ENCODE measurements around the gene TRIB2.
A peak's percentile ranks its signal among the peaks of the same experiment; 100 is the strongest.

The TRIB2 gene

GRCh38 chr2:12702168-12703121, 14.3 kb upstream of the TRIB2 start:
- peaks cover 3% of the 10 kb centered on the region for H3K4me1 ChIP-seq (ENCODE audit: control insufficient read depth, insufficient read depth, low read length)
- H3K27me3 ChIP-seq (ENCODE audit: control insufficient read depth, insufficient read depth, low read length), result no peaks in the 10 kb centered on the region
- H3K9me3 ChIP-seq (ENCODE audit: control insufficient read depth, insufficient read depth, low read length), result no peaks in the 10 kb centered on the region
- no peak overlapping the region for H3K9ac ChIP-seq (ENCODE audit: low read depth, low read length)
- H3K36me3 ChIP-seq (ENCODE audit: control insufficient read depth, insufficient read depth, low read length), result no peaks in the 10 kb centered on the region
- H3K4me3 ChIP-seq (ENCODE audit: low read depth, low read length), result no peak overlapping the region

- Histone ChIP-seq H3K27me3 (ENCODE audit: control insufficient read depth, insufficient read depth, low read length) (no peaks in the 10 kb centered on the region), H3K9me3 (ENCODE audit: control insufficient read depth, insufficient read depth, low read length) (no peaks in the 10 kb centered on the region), H3K4me1 (ENCODE audit: control insufficient read depth, insufficient read depth, low read length) (peaks cover 3% of the 10 kb centered on the region), H3K9ac (ENCODE audit: low read depth, low read length) (no peak overlapping the region), H3K4me3 (ENCODE audit: low read depth, low read length) (no peak overlapping the region), H3K36me3 (ENCODE audit: control insufficient read depth, insufficient read depth, low read length) (no peaks in the 10 kb centered on the region)
Measured at GRCh38 chr2:12704378-12704777, 12.4 kb upstream of the TRIB2 start.

GRCh38 chr2:12705230-12705629, 11.5 kb upstream of the TRIB2 start:
- H3K27me3 ChIP-seq (ENCODE audit: control insufficient read depth, insufficient read depth, low read length), result no peaks in the 10 kb centered on the region
- no peak overlapping the region for H3K4me3 ChIP-seq (ENCODE audit: low read depth, low read length)
- no peaks in the 10 kb centered on the region for H3K36me3 ChIP-seq (ENCODE audit: control insufficient read depth, insufficient read depth, low read length)
- no peaks in the 10 kb centered on the region for H3K9me3 ChIP-seq (ENCODE audit: control insufficient read depth, insufficient read depth, low read length)
- no peak overlapping the region for H3K9ac ChIP-seq (ENCODE audit: low read depth, low read length)
- peaks cover 3% of the 10 kb centered on the region for H3K4me1 ChIP-seq (ENCODE audit: control insufficient read depth, insufficient read depth, low read length)

GRCh38 chr2:12705742-12706141, 11.0 kb upstream of the TRIB2 start:
- Histone ChIP-seq H3K9me3 (ENCODE audit: control insufficient read depth, insufficient read depth, low read length) (no peaks in the 10 kb centered on the region), H3K4me1 (ENCODE audit: control insufficient read depth, insufficient read depth, low read length) (peaks cover 3% of the 10 kb centered on the region), H3K27me3 (ENCODE audit: control insufficient read depth, insufficient read depth, low read length) (no peaks in the 10 kb centered on the region), H3K4me3 (ENCODE audit: low read depth, low read length) (no peak overlapping the region), H3K9ac (ENCODE audit: low read depth, low read length) (no peak overlapping the region), H3K36me3 (ENCODE audit: control insufficient read depth, insufficient read depth, low read length) (no peaks in the 10 kb centered on the region)

GRCh38 chr2:12708508-12709206, 8.1 kb upstream of the TRIB2 start:
- no peaks in the 10 kb centered on the region for H3K27me3 ChIP-seq (ENCODE audit: control insufficient read depth, insufficient read depth, low read length)
- H3K9me3 ChIP-seq (ENCODE audit: control insufficient read depth, insufficient read depth, low read length), result no peaks in the 10 kb centered on the region
- no peaks in the 10 kb centered on the region for H3K4me1 ChIP-seq (ENCODE audit: control insufficient read depth, insufficient read depth, low read length)
- H3K9ac ChIP-seq (ENCODE audit: low read depth, low read length), result no peak overlapping the region
- no peaks in the 10 kb centered on the region for H3K36me3 ChIP-seq (ENCODE audit: control insufficient read depth, insufficient read depth, low read length)
- no peak overlapping the region for H3K4me3 ChIP-seq (ENCODE audit: low read depth, low read length)

- no peaks in the 10 kb centered on the region for H3K36me3 ChIP-seq (ENCODE audit: control insufficient read depth, insufficient read depth, low read length)
- no peaks in the 10 kb centered on the region for H3K4me1 ChIP-seq (ENCODE audit: control insufficient read depth, insufficient read depth, low read length)
- no peaks in the 10 kb centered on the region for H3K27me3 ChIP-seq (ENCODE audit: control insufficient read depth, insufficient read depth, low read length)
- H3K9ac ChIP-seq (ENCODE audit: low read depth, low read length), result no peak overlapping the region
- no peaks in the 10 kb centered on the region for H3K9me3 ChIP-seq (ENCODE audit: control insufficient read depth, insufficient read depth, low read length)
- no peak overlapping the region for H3K4me3 ChIP-seq (ENCODE audit: low read depth, low read length)
Measured at GRCh38 chr2:12709207-12709522, 7.6 kb upstream of the TRIB2 start.

- Histone ChIP-seq H3K4me3 (ENCODE audit: low read depth, low read length) (no peak overlapping the region), H3K9me3 (ENCODE audit: control insufficient read depth, insufficient read depth, low read length) (no peaks in the 10 kb centered on the region), H3K9ac (ENCODE audit: low read depth, low read length) (no peak overlapping the region), H3K36me3 (ENCODE audit: control insufficient read depth, insufficient read depth, low read length) (no peaks in the 10 kb centered on the region), H3K4me1 (ENCODE audit: control insufficient read depth, insufficient read depth, low read length) (peaks cover 10% of the 10 kb centered on the region), H3K27me3 (ENCODE audit: control insufficient read depth, insufficient read depth, low read length) (no peaks in the 10 kb centered on the region)
Measured at GRCh38 chr2:12710301-12710700, 6.4 kb upstream of the TRIB2 start.

- Histone ChIP-seq H3K27me3 (ENCODE audit: control insufficient read depth, insufficient read depth, low read length) (no peaks in the 10 kb centered on the region), H3K4me1 (ENCODE audit: control insufficient read depth, insufficient read depth, low read length) (peaks cover 15% of the 10 kb centered on the region), H3K36me3 (ENCODE audit: control insufficient read depth, insufficient read depth, low read length) (no peaks in the 10 kb centered on the region), H3K4me3 (ENCODE audit: low read depth, low read length) (no peak overlapping the region), H3K9ac (ENCODE audit: low read depth, low read length) (no peak overlapping the region), H3K9me3 (ENCODE audit: control insufficient read depth, insufficient read depth, low read length) (no peaks in the 10 kb centered on the region)
Measured at GRCh38 chr2:12711339-12711738, 5.4 kb upstream of the TRIB2 start.

- no peaks in the 10 kb centered on the region for H3K9me3 ChIP-seq (ENCODE audit: control insufficient read depth, insufficient read depth, low read length)
- H3K4me1 ChIP-seq (ENCODE audit: control insufficient read depth, insufficient read depth, low read length), result peaks cover 15% of the 10 kb centered on the region
Measured at GRCh38 chr2:12712881-12713280, 3.9 kb upstream of the TRIB2 start.

GRCh38 chr2:12714391-12715221, 2.1 kb upstream of the TRIB2 start:
- Histone ChIP-seq H3K9me3 (ENCODE audit: control insufficient read depth, insufficient read depth, low read length) (no peaks in the 10 kb centered on the region), H3K36me3 (ENCODE audit: control insufficient read depth, insufficient read depth, low read length) (no peaks in the 10 kb centered on the region), H3K27me3 (ENCODE audit: control insufficient read depth, insufficient read depth, low read length) (peaks cover 11% of the 10 kb centered on the region)

More at GRCh38 chr2:12712881-12713280, 3.9 kb upstream of the TRIB2 start:
- H3K36me3 ChIP-seq (ENCODE audit: control insufficient read depth, insufficient read depth, low read length), result no peaks in the 10 kb centered on the region
- H3K9ac ChIP-seq (ENCODE audit: low read depth, low read length), result no peak overlapping the region
- H3K27me3 ChIP-seq (ENCODE audit: control insufficient read depth, insufficient read depth, low read length), result no peaks in the 10 kb centered on the region
- H3K4me3 ChIP-seq (ENCODE audit: low read depth, low read length), result no peak overlapping the region

GRCh38 chr2:12715258-12716031, 1.3 kb upstream of the TRIB2 start:
- peak overlapping the region; percentile 88 for H3K4me3 ChIP-seq (ENCODE audit: low read depth, low read length)
- no peak overlapping the region for H3K9ac ChIP-seq (ENCODE audit: low read depth, low read length)

More at GRCh38 chr2:12714391-12715221, 2.1 kb upstream of the TRIB2 start:
- Histone ChIP-seq H3K4me3 (ENCODE audit: low read depth, low read length) (peak overlapping the region; percentile 88), H3K4me1 (ENCODE audit: control insufficient read depth, insufficient read depth, low read length) (peaks cover 15% of the 10 kb centered on the region), H3K9ac (ENCODE audit: low read depth, low read length) (no peak overlapping the region)

More at GRCh38 chr2:12715258-12716031, 1.3 kb upstream of the TRIB2 start:
- Histone ChIP-seq H3K36me3 (ENCODE audit: control insufficient read depth, insufficient read depth, low read length) (no peaks in the 10 kb centered on the region), H3K9me3 (ENCODE audit: control insufficient read depth, insufficient read depth, low read length) (no peaks in the 10 kb centered on the region), H3K27me3 (ENCODE audit: control insufficient read depth, insufficient read depth, low read length) (peaks cover 19% of the 10 kb centered on the region), H3K4me1 (ENCODE audit: control insufficient read depth, insufficient read depth, low read length) (peaks cover 21% of the 10 kb centered on the region)
